ENCODE data around the gene DNAI1.

The DNAI1 gene

GRCh38 chr9:34568774-34569173 is 110.2 kb downstream of the DNAI1 start:
- ATAC-seq = no peak
- TF ChIP-seq ZNF565 (CRISPR knock-in tag; conservative IDR thresholded peaks at IDR 0.05; ENCODE audit: low read depth) (no peak), GLIS3 (CRISPR knock-in tag; IDR thresholded peaks at IDR 0.05) (no peak), SNAI2 (CRISPR knock-in tag; IDR thresholded peaks at IDR 0.05) (no peak), CSRNP3 (CRISPR knock-in tag; IDR thresholded peaks at IDR 0.05) (no peak), TOX (CRISPR knock-in tag; IDR thresholded peaks at IDR 0.05; ENCODE audit: borderline replicate concordance) (no peak), TCF4 (CRISPR knock-in tag; IDR thresholded peaks at IDR 0.05; ENCODE audit: borderline replicate concordance) (no peak), PATZ1 (CRISPR knock-in tag; IDR thresholded peaks at IDR 0.05; ENCODE audit: borderline replicate concordance) (no peak), ZFP30 (CRISPR knock-in tag; IDR thresholded peaks at IDR 0.05) (no peak), POU6F1 (CRISPR knock-in tag; IDR thresholded peaks at IDR 0.05; ENCODE audit: borderline replicate concordance, low read depth) (no peak), ARNTL (CRISPR knock-in tag; IDR thresholded peaks at IDR 0.05; ENCODE audit: borderline replicate concordance, low read depth) (no peak), RARB (CRISPR knock-in tag; IDR thresholded peaks at IDR 0.05) (no peak)

- TF ChIP-seq TSHZ2 (CRISPR knock-in tag; IDR thresholded peaks at IDR 0.05) = peak; percentile 32; the same call in 1 of the 2 replicates
- no peak for TF ChIP-seq BACH2 (CRISPR knock-in tag; IDR thresholded peaks at IDR 0.05; ENCODE audit: borderline replicate concordance)
- peak; percentile 62; the same call in 1 of the 2 replicates for TF ChIP-seq TCF4 (CRISPR knock-in tag; IDR thresholded peaks at IDR 0.05; ENCODE audit: borderline replicate concordance)
- ATAC-seq = peak; percentile 31
Measured at GRCh38 chr9:34570376-34570775, 111.8 kb downstream of the DNAI1 start.

Data from SK-N-SH treated with all-trans-retinoic acid at 6 μM for 48 hours (cell line).